GM12874 (cell line): ENCODE results near the gene ACE.

ENCODE experiments used
- CTCF ChIP-seq: IDR thresholded peaks from 2 replicates; pipeline ENCODE4 v1.5.1; 2011; ENCODE audit warnings: low read depth, mild to moderate bottlenecking, control low read depth, low read length, moderate library complexity; ENCODE audit not compliant: insufficient read depth

Gene ACE

GRCh38 chr17:63435681-63436522, 41.0 kb upstream of the ACE start:
- TF ChIP-seq CTCF, result no peak

- 0 out of 2 replicates have a peak, but pooled peaks have one; percentile 6 for TF ChIP-seq CTCF
These were observed 40.2 kb upstream of the ACE start for GRCh38 chr17:63436523-63437110.

- no peak for TF ChIP-seq CTCF
These were observed 39.4 kb upstream of the ACE start for GRCh38 chr17:63437287-63438091.

GRCh38 chr17:63438092-63439051, 38.5 kb upstream of the ACE start:
- no peak for TF ChIP-seq CTCF

GRCh38 chr17:63439687-63440086, 37.2 kb upstream of the ACE start:
- TF ChIP-seq CTCF, result no peak

- no peak for TF ChIP-seq CTCF
These were observed 36.6 kb upstream of the ACE start for GRCh38 chr17:63440127-63440769.
